ENCODE data around the gene SMOC2.

The SMOC2 gene

GRCh38 chr6:168513766-168514165, 72.8 kb downstream of the SMOC2 start:
- in situ Hi-C loops (cut with MboI; ENCODE audit: low sequenced_read_pairs, unreplicated experiment) = no loop called here
- no peak for DNase-seq (ENCODE audit: low spot score)
- no peak for TF ChIP-seq CTCF (IDR thresholded peaks at IDR 0.05; ENCODE audit: borderline replicate concordance, control extremely low read depth, extremely low read depth, insufficient read depth, missing control alignments)

GRCh38 chr6:168514216-168514615, 73.2 kb downstream of the SMOC2 start:
- DNase-seq (ENCODE audit: low spot score) = no peak
- in situ Hi-C loops (cut with MboI; ENCODE audit: low sequenced_read_pairs, unreplicated experiment) = no loop called here
- TF ChIP-seq CTCF (IDR thresholded peaks at IDR 0.05; ENCODE audit: borderline replicate concordance, control extremely low read depth, extremely low read depth, insufficient read depth, missing control alignments) = no peak

- TF ChIP-seq CTCF (IDR thresholded peaks at IDR 0.05; ENCODE audit: borderline replicate concordance, control extremely low read depth, extremely low read depth, insufficient read depth, missing control alignments) = no peak
- in situ Hi-C loops (cut with MboI; ENCODE audit: low sequenced_read_pairs, unreplicated experiment) = no loop called here
- no peak for DNase-seq (ENCODE audit: low spot score)
Measured at GRCh38 chr6:168515376-168515775, 74.4 kb downstream of the SMOC2 start.

GRCh38 chr6:168516944-168517741, 76.2 kb downstream of the SMOC2 start:
- in situ Hi-C loops (cut with MboI; ENCODE audit: low sequenced_read_pairs, unreplicated experiment) = no loop called here
- DNase-seq (ENCODE audit: low spot score) = no peak
- no peak for TF ChIP-seq CTCF (IDR thresholded peaks at IDR 0.05; ENCODE audit: borderline replicate concordance, control extremely low read depth, extremely low read depth, insufficient read depth, missing control alignments)

- DNase-seq (ENCODE audit: low spot score) = no peak
- no peak for TF ChIP-seq CTCF (IDR thresholded peaks at IDR 0.05; ENCODE audit: borderline replicate concordance, control extremely low read depth, extremely low read depth, insufficient read depth, missing control alignments)
- in situ Hi-C loops (cut with MboI; ENCODE audit: low sequenced_read_pairs, unreplicated experiment) = no loop called here
Measured at GRCh38 chr6:168517742-168518347, 76.9 kb downstream of the SMOC2 start.

GRCh38 chr6:168518348-168518745, 77.4 kb downstream of the SMOC2 start:
- TF ChIP-seq CTCF (IDR thresholded peaks at IDR 0.05; ENCODE audit: borderline replicate concordance, control extremely low read depth, extremely low read depth, insufficient read depth, missing control alignments) = no peak
- in situ Hi-C loops (cut with MboI; ENCODE audit: low sequenced_read_pairs, unreplicated experiment) = no loop called here
- no peak for DNase-seq (ENCODE audit: low spot score)
